Fibroblast of lung (primary cell): ENCODE data around the gene SLC5A10. TPM values are rescaled to one million over a fixed set of nuclear protein-coding genes. Genes with fewer than 3 reads are reported as not detected.
"Not testable (repeated sequence)": the region's sequence is repeated elsewhere in the genome, so short reads cannot be mapped to it uniquely, and the experiment has no call there.

ENCODE experiments used
- DNase-seq, 2 donors: peaks; one replicate each; pipeline versions ENCODE4 v3.0.0 to v3.0.0-alpha.2; 2010; ENCODE audit warnings: low read depth in 2 of 2
- H2AFZ ChIP-seq: 2 replicates; pipeline ENCODE4 v1.5.1; 2012; ENCODE audit warnings: low read length, control low read depth, inconsistent platforms
- H3K27ac ChIP-seq: 2 replicates; pipeline ENCODE4 v1.5.1; 2011; ENCODE audit warnings: low read length, control low read depth; ENCODE audit not compliant: insufficient read depth
- H3K27me3 ChIP-seq: 2 replicates; pipeline ENCODE4 v1.5.1; 2011; ENCODE audit warnings: mild to moderate bottlenecking, low read length; ENCODE audit not compliant: control insufficient read depth, insufficient read depth
- H3K36me3 ChIP-seq: 2 replicates; pipeline ENCODE4 v1.5.1; 2011; ENCODE audit warnings: low read length; ENCODE audit not compliant: control insufficient read depth, insufficient read depth
- H3K4me1 ChIP-seq: 2 replicates; pipeline ENCODE4 v1.5.1; 2011; ENCODE audit warnings: low read length; ENCODE audit not compliant: control insufficient read depth, insufficient read depth; ENCODE audit errors: extremely low read depth
- H3K4me2 ChIP-seq: 2 replicates; pipeline ENCODE4 v1.5.1; 2011; ENCODE audit warnings: low read length, control low read depth; ENCODE audit not compliant: insufficient read depth; ENCODE audit errors: extremely low read depth
- H3K4me3 ChIP-seq, 4 experiments: fragments of 200-600 bp in 1 of 4; sonication (generic) in 1 of 4; replicated peaks in 1 of 4; 2 replicates each; pipeline ENCODE4 v1.5.1; 2011 to 2016; ENCODE audit warnings: low read length in 4 of 4, low read depth in 3 of 4, mild to moderate bottlenecking in 3 of 4, control low read depth in 2 of 4, inconsistent platforms in 1 of 4, mixed read lengths in 1 of 4; ENCODE audit not compliant: insufficient read depth in 1 of 4; ENCODE audit errors: control extremely low read depth in 1 of 4
- H3K79me2 ChIP-seq: 2 replicates; pipeline ENCODE4 v1.5.1; 2012; ENCODE audit warnings: mild to moderate bottlenecking, low read length, inconsistent platforms; ENCODE audit not compliant: control insufficient read depth, insufficient read depth
- H3K9ac ChIP-seq: 2 replicates; pipeline ENCODE4 v1.5.1; 2011; ENCODE audit warnings: mild to moderate bottlenecking, low read length, control low read depth; ENCODE audit not compliant: insufficient read depth
- H3K9me3 ChIP-seq: 2 replicates; pipeline ENCODE4 v1.5.1; 2012; ENCODE audit warnings: low read depth, low read length; ENCODE audit not compliant: control insufficient read depth, insufficient read depth
- H4K20me1 ChIP-seq: 2 replicates; pipeline ENCODE4 v1.5.1; 2011; ENCODE audit warnings: low read length; ENCODE audit not compliant: control insufficient read depth, insufficient read depth; ENCODE audit errors: extremely low read depth
- EZH2 ChIP-seq: IDR thresholded peaks from 2 replicates; pipeline ENCODE4 v1.5.1; 2012; ENCODE audit warnings: low read length, control low read depth, mild to moderate bottlenecking; ENCODE audit errors: missing control alignments
- polyA plus RNA-seq, 2 donors: library from polyadenylated mRNA; depleted of rRNA in 1 of 2; stranded (reverse) in 1 of 2; unstranded in 1 of 2; fragments of >200 nt; gene quantifications; 2 replicates each; pipeline ENCODE4 v1.2.1, GENCODE V29; 2011 to 2012; ENCODE audit warnings: missing spikeins in 1 of 2
- total RNA-seq: library from RNA; depleted of rRNA; stranded (reverse); fragments of >200 nt; gene quantifications from 2 replicates; pipeline ENCODE4 v1.2.1, GENCODE V29; 2014
- TF ChIP-seq, protein P1 (sequence below), 2 donors: IDR thresholded peaks in 1 of 2; conservative IDR thresholded peaks in 1 of 2; 1 replicate in 1 of 2; 2 replicates in 1 of 2; pipeline ENCODE4 v1.5.1; 2011 to 2012; ENCODE audit warnings: low read length in 2 of 2, control low read depth in 1 of 2, inconsistent platforms in 1 of 2, low read depth in 1 of 2, mild to moderate bottlenecking in 1 of 2

Gene SLC5A10
- total and polyA plus RNA-seq, 2 donors (not counting 1 experiment from before 2014, with no cell fraction given): not detected

DNA sequence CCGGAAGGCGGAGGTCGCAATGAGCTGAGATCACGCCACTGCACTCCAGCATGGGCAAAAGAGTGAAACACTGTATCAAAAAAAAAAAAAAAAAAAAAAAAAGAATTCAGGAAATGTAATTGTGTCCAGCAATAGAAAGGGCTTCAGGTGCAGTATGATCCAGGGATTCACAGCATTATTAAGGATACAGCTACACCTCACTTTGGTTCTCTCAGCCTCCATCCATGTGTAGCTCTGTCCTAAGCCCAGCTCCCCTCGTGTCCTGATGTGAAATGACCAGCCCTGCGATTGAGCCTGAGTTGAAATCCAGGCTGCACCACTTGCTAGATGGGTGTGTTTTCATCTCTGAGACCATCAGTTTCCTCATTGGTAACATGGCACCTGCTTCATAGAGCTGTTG, 3.0 kb downstream of the SLC5A10 start:
- TF ChIP-seq, protein P1, sequence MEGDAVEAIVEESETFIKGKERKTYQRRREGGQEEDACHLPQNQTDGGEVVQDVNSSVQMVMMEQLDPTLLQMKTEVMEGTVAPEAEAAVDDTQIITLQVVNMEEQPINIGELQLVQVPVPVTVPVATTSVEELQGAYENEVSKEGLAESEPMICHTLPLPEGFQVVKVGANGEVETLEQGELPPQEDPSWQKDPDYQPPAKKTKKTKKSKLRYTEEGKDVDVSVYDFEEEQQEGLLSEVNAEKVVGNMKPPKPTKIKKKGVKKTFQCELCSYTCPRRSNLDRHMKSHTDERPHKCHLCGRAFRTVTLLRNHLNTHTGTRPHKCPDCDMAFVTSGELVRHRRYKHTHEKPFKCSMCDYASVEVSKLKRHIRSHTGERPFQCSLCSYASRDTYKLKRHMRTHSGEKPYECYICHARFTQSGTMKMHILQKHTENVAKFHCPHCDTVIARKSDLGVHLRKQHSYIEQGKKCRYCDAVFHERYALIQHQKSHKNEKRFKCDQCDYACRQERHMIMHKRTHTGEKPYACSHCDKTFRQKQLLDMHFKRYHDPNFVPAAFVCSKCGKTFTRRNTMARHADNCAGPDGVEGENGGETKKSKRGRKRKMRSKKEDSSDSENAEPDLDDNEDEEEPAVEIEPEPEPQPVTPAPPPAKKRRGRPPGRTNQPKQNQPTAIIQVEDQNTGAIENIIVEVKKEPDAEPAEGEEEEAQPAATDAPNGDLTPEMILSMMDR (conservative IDR thresholded peaks at IDR 0.05 in 1 of 2, IDR thresholded peaks at IDR 0.05 in 1 of 2; ENCODE audit: low read depth in 1 of 2, low read length in 2 of 2): no peak
- no peak for TF ChIP-seq EZH2
- H3K27ac ChIP-seq: no peak overlapping the region
- no peak for DNase-seq

DNA sequence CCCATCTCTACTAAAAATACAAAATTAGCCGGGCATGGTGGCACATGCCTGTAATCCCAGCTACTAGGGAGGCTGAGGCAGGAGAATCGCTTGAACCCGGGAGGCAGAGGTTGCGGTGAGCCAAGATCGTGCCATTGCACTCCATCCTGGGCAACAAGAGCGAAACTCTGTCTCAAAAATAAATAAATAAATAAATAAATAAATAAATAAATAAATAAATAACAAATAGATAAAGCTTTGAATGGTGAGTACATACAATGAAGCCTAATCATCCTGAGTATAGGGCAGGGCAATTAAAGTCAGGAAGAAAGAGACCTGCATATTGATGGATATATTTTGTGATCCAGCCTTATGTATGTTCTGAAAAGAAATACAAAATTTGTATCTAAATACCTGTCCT, 4.1 kb downstream of the SLC5A10 start:
- not testable (repeated sequence) for DNase-seq, H3K4me1 ChIP-seq, H3K27ac ChIP-seq

More for the DNA sequence above, 3.0 kb downstream of the SLC5A10 start:
- Histone ChIP-seq H3K4me3 (no peak overlapping the region), H3K9me3 (no peaks in the 10 kb centered on the region), H3K79me2 (no peaks in the 10 kb centered on the region), H2AFZ (no peak overlapping the region), H3K36me3 (no peaks in the 10 kb centered on the region), H3K9ac (no peak overlapping the region), H4K20me1 (no peaks in the 10 kb centered on the region), H3K4me1 (no peaks in the 10 kb centered on the region), H3K27me3 (peaks cover 8% of the 10 kb centered on the region), H3K4me2 (no peak overlapping the region)

DNA sequence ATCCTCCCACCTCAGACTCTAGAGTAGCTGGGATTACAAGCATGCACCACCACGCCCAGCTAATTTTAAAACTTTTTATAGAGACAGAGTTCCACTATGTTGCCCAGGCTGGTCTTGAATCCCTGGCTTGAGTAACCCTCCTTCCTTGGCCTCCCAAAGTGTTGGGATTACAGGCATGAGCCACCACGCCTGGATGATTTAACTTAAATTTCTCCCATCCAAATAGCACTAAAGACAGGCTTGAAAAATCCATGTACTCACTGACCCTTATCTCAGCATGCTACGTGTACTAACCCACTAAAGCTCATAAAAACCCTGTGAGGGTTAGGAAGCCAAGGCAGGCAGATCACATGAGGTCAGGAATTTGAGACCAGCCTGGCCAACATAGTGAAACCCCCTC, 4.6 kb downstream of the SLC5A10 start:
- Histone ChIP-seq H3K27me3 (no peaks in the 10 kb centered on the region), H3K36me3 (no peaks in the 10 kb centered on the region), H3K27ac (no peak overlapping the region), H4K20me1 (no peaks in the 10 kb centered on the region), H2AFZ (no peak overlapping the region), H3K9me3 (no peaks in the 10 kb centered on the region), H3K79me2 (no peaks in the 10 kb centered on the region), H3K4me2 (no peak overlapping the region), H3K9ac (no peak overlapping the region), H3K4me3 (no peak overlapping the region), H3K4me1 (no peaks in the 10 kb centered on the region)
- no peak for TF ChIP-seq EZH2
- TF ChIP-seq, protein P1 (conservative IDR thresholded peaks at IDR 0.05 in 1 of 2, IDR thresholded peaks at IDR 0.05 in 1 of 2; ENCODE audit: low read depth in 1 of 2, low read length in 2 of 2): no peak
- DNase-seq: no peak

More for the DNA sequence above, 4.1 kb downstream of the SLC5A10 start:
- not testable (repeated sequence) for H3K9me3 ChIP-seq, H4K20me1 ChIP-seq, H2AFZ ChIP-seq, H3K27me3 ChIP-seq, H3K4me3 ChIP-seq, H3K36me3 ChIP-seq, H3K9ac ChIP-seq, H3K79me2 ChIP-seq, H3K4me2 ChIP-seq
